Stimulated activated CD4-positive, alpha-beta T cell treated with anti-CD3 and anti-CD28 coated beads, Interleukin-4, amount 100 ng/mL, for 4 hours (primary cell): ENCODE measurements around the gene TEN1.
"Not testable (repeated sequence)": the region's sequence is repeated elsewhere in the genome, so short reads cannot be mapped to it uniquely, and the experiment has no call there.

ENCODE experiments used
- DNase-seq, 2 experiments: peaks; one replicate each; pipeline ENCODE4 v3.0.0-alpha.2; 2020

TEN1 gene, protein sequence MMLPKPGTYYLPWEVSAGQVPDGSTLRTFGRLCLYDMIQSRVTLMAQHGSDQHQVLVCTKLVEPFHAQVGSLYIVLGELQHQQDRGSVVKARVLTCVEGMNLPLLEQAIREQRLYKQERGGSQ

DNA sequence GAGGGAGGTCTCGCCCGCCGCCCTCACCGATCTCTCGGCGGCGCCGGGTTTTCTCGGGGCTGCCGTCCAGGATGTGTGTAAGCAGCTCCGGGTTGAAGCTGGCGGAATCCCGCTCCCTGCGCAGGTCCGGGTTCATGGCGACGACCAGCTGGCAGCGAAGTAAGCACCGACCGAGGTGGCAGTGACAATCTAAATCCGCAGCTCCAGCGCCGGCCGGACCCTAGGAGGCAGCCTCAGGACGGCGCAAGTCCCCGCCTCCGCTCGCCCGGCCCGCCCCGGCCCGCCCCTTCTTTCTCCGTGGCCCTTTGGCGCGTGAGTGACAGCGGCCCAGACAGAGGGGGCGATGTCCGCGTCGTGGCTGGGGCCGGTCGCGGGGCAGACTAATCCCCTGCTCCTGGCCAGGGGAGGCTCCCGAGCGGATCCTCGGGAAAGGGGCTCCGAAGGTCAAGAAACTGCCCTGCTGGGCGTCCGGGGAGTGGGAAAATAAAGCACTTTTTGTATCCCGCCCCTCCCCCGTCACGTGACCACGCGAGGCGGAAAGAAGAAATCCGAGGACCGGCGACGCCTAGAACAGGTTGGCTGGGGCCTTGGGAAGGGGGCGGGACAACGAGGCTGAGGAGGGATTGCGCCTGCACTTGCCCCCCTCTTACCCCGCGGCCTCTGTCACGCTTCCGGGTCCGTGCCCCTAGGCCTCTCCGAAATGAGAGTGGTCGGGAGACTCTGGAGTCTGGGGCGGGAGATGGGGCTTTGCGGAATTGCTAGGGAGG, at the start of gene TEN1, which contains the start of gene ACOX1:
Gene TEN1, plus strand, starts transcription at position 303 of the 767 bp plus-strand sequence. CDS start 6,953 bp downstream, outside the sequence.
Gene ACOX1, minus strand, starts transcription at position 229 of the 767 bp plus-strand sequence. Its CDS starts 93 bp downstream, at position 136.
- DNase-seq: peak; percentile 91 to 94

DNA sequence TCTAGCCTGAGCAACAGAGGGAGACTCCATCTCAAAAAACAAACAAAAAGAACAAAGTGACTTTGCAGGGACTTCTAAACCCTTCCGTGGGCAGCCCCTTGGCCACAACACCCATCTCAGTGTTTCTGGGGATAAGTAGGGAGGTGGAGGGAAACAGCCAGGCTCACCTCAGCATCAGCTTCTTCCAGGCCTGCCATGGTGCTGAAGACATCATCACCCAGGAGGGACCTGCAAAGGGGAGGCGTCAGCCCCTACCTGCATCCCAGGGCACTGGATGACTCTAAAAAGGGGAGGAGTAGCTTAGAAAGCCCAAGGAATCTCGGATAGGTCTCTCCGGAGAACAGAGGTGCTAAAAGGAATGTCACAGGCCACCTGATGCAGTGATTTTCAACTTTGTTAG, 48.0 kb upstream of the TEN1 start:
- no peak for DNase-seq

DNA sequence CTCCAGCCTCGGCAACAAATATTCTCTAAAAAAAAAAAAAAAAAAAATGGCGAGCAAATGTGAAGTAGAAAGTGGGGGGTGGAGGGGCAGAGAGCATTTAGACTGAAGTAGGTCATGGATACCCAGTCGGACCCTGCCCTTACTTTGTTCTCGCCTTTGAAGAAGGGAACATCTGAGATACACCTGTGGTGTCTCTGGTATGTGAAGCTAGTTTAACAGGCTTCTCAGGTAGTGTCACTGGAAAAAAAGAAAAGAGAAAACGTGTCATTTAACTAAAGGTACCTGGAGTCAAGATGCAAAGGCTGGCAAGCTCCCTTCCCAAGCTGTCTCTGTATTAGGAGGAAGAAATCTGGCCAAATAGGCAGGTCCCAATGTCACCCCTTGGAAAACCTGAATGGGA, 46.2 kb upstream of the TEN1 start:
- DNase-seq: no peak

DNA sequence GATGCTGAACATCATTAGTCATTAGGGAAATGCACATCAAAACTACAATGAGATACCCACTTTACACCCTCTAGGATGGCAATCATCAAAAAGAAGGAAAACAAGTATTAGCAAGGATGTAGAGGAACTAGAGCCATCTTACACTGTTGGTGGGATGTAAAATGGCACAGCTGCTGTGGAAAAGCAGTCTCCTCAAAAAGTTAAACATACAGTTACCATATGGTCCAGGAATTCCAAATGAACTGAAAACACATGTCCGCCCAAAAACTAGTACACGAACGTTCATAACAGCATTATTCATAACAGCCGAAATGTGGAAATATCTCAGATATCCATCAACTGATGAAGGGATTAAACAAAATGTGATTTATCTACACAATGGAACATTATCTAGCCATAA, 45.2 kb upstream of the TEN1 start:
- DNase-seq: no peak

DNA sequence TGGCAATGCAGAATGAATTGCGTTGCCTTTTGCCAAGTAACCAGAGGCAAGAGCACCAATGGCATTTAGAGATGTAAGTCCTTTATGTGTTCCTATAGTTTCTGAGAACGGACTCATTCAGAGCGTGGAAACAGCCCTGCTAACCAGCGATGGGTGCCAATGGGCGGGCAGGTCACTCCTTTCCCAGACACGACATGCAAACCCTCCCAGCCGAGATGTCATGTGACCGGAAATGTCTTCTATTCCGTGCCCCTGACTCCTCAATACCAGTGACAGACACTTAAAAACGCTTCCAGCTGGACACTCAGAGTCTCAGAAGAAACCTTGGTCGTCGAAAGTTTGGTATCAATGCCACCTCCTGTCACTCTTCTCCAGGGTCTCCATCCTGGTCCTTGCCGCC, 41.4 kb upstream of the TEN1 start:
- DNase-seq: no peak

DNA sequence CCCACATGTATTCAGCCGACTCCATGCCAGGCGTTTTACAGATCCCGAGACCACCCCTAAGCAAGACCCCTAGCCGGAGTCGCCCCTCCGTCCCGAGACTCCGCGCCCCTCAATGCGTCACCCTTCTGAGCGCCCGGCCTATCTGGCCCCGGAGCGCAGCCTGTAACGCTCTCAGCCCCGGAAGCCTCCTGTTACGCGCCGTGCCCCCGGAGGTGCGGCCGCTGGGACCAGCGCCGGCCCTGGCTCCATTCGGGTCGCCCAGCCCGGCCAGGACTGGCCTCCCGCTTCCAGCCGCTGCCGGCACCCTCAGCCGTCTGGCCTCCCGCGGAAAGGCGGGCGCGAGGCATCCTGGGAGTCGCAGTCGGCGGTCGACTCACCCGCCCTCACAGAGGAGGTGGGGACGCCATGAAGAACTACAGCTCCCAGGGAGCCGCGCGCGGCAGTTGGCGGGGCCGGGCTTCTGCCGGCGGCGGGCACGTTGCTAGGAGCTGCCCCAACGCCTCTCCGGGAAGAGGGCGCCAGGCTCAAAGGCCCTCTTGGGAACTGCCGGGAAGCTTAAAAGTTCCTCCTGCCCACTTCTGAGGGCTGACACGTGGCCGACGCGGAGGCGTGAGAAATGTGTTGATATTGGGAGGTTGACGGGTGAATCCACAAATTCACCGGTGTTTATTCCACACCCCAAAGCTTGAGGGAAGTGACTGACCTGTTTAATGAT, 38.2 kb upstream of the TEN1 start, which contains the start of gene FBF1:
Gene FBF1, minus strand, starts transcription at position 316 of the 715 bp plus-strand sequence. CDS start 2,893 bp downstream, outside the sequence.
- DNase-seq: peak; percentile 87 to 89

DNA sequence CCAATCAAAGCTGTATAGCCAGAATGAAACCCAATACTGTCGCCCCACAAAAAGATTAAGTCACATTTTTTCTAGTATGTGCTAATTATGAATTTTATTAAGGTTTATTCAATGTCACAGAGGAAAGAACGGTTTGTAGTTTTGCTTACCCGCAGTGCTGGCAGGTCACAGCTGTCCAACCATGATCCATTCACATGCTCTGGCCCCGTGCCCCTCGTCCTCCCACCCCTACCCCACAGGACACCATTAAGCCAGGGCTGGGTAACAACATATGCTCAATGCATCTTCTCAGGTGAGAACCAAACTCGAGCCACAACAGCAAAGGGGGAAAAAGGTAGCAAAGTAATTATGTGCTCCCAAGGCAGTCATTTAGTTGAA, 37.6 kb upstream of the TEN1 start:
- DNase-seq: no peak

DNA sequence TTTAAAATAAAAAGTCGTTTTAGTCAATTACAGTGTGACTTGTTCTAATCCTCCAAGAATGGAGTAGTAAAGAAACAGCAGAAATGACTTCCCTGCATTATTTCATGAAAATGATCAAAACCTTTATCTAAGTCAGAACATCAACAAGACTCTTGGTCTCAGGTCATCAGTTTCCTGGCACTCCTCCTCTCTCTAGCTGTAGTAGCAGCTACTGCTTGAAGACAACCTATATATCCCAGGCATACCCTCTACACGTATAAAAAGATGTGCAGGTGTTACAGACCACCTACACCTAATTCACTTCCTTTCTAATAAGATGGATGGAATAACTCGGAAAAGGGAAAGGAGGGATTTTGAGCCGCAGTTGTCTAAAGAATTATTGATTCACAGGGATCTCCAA, 36.6 kb upstream of the TEN1 start:
- DNase-seq: no peak

DNA sequence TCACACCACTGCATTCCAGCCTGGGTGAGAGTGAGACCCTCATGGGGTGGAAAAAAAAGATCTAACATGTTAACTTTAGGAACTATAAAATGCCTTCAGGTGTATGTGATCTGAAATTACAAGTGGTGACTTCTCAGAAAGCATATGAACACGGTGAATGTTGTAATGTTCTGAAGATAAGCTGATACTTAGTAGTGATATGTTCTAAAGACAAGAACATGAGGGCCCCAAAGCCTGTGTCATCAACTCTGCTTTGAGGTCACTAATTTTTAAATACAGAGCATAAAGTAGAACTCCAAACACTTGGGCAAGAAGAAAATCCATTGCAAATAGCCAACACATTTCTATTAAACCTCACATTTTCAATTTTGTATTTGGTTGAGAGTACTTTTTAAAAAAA, 35.5 kb upstream of the TEN1 start:
- no peak for DNase-seq

DNA sequence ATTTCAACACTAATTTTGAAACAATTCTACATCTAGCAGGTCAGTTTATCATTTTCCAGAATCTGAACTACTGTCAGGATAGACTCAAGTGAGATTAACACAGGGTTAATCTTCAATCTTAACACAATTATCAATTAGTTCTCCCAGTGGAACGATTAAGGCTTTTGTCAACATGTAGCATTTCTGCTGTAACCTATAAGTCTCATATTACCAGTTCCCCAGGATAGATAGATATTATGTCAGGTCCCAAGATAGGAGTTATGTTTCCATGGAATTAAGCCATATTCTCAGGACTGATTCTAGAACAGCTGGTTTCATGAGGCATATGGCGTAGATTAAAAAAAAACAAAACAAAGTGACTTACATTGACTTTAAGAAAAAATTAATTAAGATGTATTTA, 33.8 kb upstream of the TEN1 start:
- DNase-seq: no peak

DNA sequence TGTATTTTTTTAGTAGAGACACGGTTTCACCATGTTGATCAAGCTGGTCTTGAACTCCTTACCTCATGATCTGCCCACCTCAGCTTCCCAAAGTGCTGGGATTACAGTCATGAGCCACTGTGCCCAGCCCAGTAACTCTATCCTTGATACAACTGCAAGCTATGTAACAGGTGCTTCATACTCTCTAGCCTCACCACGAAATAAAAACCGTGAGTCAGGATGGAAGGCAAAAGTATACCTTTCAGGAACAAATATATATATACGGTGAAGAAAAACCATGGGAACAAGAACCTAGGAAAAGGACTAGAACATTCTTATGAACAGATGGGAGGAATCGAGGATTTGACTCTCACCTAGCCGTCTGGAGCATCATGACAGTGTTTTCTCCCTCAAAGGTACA, 28.6 kb upstream of the TEN1 start:
- DNase-seq: no peak

DNA sequence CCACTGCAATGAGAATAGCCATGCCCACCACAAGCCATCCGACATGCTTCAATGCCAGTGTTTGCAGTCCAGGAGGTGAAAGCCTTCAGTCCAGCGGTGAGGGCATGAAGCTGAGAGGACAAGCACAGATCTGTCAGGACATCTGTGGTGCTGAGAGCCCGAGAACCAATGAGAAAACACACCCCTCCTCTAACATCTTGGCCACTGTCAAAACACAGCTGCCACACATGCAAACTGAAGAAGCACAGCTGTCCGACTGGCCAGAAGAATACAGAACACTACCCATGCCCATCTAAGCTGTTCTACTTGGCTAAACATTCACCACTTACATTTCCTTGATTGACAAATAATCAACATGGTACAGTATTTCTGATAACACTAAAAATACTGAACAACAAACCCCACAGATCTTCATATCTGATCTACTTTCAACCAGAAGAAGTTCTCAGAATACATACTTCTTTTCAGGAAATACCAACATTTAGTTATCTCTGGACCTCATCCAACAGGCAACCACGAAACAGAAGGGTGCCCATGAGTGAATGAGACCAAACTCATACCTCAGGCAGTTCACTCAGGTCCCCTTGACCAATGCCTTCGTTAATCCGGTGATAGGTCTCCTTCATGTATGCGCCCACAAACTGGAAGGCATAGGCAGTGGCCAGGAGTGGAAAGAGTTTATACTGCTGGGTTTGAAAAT, 28.0 kb upstream of the TEN1 start:
- no peak for DNase-seq

DNA sequence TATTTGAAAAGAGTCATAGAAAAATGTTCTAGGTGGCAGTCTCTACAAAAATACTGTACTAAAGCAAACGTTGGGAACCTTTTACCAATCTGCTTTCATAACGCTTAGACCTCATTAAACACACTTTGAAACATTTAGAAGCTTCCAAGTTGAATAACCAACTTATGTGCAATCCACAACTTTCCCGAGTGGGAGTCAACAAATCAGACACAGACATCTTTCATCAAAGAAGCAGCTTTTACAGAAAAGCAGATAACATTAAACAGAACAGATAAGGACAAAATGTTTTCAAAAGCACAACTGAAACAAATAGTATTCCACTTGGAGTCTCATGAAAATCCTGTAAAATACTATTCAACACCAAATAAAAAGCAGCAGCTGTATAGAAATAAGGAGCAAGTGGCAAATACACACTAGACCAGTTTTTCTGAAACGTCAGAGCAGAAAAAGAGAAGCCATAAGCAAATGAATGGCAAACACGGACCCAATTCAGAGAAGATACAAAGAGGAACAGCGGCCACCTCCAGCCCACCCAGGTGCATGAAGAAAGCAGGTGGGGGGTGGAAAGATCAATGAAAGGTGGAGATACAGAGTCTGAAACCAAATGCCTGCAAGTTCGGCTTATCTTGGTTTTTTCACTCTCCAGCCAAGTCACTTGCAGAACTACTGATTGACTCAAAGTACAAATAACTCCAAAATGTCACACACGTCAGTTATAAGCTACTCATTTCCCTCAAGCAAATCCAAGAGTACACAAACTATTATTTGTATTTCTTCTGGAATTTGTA, 19.8 kb upstream of the TEN1 start:
- DNase-seq: no peak

DNA sequence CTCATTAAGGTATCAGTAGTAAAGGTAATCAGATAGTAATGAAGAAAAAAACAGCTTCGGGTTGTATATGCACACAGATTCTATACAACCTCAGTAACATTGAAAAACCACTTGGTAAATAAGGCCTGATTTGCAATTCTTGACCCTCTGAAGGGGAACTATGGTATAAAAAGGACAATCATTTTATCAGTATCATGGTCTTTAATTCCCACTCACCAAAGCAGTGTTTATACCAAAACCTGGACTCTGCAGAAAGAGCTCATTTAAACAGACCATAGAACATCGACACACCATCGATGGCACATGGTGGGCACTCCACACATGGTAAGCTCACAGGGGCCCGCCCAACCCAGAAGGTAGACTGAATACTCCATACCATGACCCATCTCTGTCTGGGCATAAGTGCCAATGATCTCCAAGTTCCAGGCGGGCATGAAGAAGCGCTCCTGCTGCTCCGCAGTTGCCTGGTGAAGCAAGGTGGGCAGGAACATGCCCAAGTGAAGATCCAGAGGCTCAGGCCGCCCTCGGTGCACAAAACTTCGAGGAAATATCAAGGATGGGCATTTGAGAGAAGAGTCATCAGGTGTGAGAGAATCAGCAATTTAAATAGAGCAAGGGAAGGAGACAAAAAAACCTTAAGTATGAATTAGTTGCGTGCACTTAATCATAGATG, 19.1 kb upstream of the TEN1 start:
- DNase-seq: no peak

DNA sequence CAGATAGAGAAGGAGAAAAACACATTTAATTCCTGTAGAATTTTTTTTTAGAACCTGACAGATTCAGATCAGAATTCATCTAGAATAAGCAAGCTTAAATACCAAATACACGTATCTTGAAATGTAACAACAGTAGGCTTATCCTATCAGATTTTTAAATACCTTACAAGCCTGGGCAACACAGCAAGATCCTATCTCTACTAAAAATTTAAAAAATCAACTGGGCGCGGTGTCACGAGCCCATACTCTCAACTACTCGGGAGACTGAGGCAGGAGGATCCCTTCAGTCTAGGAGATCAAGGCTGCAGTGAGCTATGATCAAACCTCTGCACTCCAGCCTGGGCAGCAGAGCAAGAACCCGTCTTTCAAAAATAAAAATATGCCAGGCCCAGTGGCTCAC, 13.6 kb upstream of the TEN1 start:
- no peak for DNase-seq

DNA sequence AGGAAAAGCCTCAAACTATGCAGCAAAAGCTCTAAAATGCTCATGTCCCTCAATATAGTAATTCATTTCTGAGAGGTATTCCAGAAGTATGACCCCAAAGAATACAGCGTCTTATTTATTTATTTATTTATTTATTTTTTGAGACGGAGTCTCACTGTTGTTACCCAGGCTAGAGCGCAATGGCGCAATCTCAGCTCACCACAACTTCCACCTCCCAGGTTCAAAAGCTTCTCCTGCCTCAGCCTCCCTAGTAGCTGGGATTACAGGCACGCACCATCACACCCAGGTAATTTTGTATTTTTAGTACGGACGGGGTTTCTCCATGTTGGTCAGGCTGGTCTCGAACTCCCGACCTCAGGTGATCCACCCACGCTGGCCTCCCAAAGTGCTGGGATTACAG, 10.0 kb upstream of the TEN1 start:
- not testable (repeated sequence) for DNase-seq

DNA sequence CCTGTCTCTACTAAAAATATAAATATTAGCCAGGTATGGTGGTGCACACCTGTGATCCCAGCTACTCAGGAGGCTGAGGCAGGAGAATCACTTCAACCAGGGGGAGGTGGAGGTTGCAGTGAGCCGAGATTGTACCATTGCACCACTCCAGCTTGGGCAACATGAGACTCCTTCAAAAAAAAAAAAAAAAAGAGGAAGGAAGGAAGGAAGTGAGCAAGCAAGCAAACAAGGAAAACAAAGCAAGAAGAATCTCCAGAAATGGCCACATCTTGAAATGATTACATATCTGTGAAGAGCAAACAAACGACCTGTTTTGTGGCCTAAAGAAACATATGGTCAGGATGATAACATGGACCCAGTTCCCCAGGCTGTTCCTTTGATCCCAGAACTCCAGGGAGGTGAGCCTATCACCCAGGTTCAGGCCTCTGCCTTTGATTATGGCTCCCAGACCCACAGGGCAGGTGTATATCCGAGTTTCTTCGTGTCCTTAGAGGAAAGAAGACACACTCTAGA, 9.0 kb upstream of the TEN1 start:
- no peak for DNase-seq

DNA sequence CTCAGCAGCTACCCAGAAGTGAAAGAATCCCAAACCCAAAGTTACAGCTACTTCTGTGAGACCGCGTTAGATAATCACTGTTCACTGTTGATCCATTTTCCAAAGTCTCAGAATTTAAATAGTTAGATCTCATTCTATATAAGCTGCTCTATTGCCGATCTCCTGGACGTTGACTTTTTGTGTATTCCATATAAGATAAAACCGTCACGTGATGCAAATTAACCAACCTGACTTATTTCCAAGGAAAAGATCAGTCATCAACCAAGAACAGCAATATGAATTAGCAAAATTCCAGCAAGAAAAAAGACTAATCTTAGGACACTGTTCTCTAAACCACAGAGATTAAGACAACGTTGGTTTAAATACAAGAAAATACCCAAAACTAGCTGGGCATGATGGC, 8.4 kb upstream of the TEN1 start:
- no peak for DNase-seq

DNA sequence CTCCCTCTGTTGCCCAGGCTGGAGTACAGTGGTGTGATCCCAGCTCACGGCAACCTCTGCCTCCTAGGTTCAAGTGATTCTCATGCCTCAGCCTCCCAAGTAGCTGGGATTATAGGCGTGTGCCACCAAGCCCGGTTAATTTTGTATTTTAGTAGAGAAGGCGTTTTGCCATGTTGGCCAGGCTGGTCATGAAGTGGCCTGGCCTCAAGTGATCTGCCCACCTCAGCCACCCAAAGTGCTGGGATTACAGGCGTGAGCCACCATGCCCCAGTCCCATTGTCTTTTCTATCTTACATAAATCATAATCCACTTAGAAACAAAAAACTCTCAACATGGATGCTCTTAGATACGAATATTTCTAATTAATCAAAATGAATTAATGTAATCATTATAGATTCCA, 3.9 kb upstream of the TEN1 start:
- not testable (repeated sequence) for DNase-seq

DNA sequence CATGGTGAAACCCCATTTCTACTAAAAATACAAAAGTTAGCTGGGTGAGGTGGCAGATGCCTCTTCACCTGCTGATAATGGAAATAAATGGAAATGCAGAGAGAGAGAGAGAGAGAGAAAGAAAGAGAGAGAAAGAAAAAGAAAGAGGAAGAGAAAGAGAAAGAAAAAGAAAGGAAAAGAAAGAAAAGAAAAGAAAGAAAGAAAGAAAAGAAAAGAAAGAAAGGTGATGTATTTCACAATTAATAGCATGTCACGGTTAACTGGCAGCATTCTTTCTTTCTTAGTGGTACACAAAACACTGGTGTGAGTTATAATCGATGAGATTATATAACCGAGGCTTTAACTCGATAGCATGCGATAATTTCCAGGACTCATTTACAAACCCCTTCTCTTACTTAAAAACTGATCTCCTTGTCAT, 3.3 kb upstream of the TEN1 start:
- no peak for DNase-seq

DNA sequence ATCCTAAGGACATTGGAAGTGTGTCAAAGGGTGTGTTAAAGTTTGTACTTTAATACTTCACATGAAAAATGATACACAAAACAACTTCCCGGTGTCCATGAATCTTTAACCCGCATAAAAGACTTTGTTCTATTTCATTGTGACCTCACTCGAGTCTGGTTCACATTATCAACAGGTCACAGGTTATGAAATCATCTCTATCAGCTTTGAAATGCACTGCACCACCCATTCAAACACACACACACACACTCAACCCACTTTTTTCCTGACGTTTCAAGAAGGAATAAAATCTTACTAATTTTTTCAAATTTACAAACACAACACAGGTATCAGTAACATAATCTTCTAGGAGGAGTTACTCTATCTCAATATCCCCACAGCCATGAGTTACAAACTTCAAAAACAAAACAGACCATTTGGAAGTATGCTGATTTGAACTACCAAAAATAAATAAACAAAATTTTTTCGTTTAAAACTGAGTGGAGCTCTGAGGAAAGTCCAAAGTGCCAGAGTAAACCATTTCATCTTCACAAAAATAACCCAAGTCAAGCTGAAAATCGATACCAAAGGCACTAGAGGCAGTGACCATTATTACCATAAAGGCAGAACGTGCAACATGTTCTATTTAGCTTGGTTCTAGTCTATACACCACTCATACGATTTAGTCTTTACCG, 2.7 kb upstream of the TEN1 start:
- DNase-seq: no peak
